IMR-90 (cell line): ENCODE results near the gene NTRK2. TPM values are rescaled to one million over a fixed set of nuclear protein-coding genes. Genes with fewer than 3 reads are reported as not detected.

Source experiments
- ATAC-seq: fragments of 200-7000 bp; cut with Tn5 transposase; 2 replicates; pipeline ENCODE4 v1.9.1; 2020; ENCODE audit warnings: low read depth, mild to moderate bottlenecking, moderate library complexity
- BruUV-seq: library from RNA; stranded (reverse); fragments of 400-500 nt; replicated peaks from 2 replicates; lab custom pipeline; 2021; lab: Mats Ljungman, UMichigan
- CTCF ChIA-PET: fragments of 300-600 bp; formaldehyde crosslinking; extraction: SDS; loops from one replicate; lab custom pipeline; 2021; ENCODE audit warnings: antibody characterized with exemption; lab: Yijun Ruan, JAX
- POLR2A ChIA-PET: fragments of 300-600 bp; sonication (Branson Sonifier 250); formaldehyde crosslinking; loops from one replicate; lab custom pipeline; 2022; ENCODE audit warnings: antibody characterized with exemption; ENCODE audit not compliant: unreplicated experiment; lab: Charles Lee
- DNase-seq: peaks from one replicate; pipeline ENCODE4 v3.0.0; 2013
- H2AFZ ChIP-seq: replicated peaks from 2 replicates; pipeline ENCODE3; 2013; ENCODE audit warnings: low read length, mild to moderate bottlenecking; ENCODE audit not compliant: poor library complexity
- H2AK5ac ChIP-seq: 2 replicates; pipeline ENCODE4 v1.6.1; 2013; ENCODE audit warnings: low read depth, low read length, inconsistent platforms
- H2AK9ac ChIP-seq: replicated peaks from 2 replicates; pipeline ENCODE3; 2013; ENCODE audit warnings: mild to moderate bottlenecking, low read depth, low read length, moderate library complexity; ENCODE audit not compliant: poor library complexity
- H2BK120ac ChIP-seq: 2 replicates; pipeline ENCODE4 v1.6.1; 2013; ENCODE audit warnings: low read depth, low read length, inconsistent platforms
- H2BK15ac ChIP-seq: 3 replicates; pipeline ENCODE4 v1.6.1; 2013; ENCODE audit warnings: low read depth, low read length, inconsistent platforms
- H2BK20ac ChIP-seq: 2 replicates; pipeline ENCODE4 v1.6.1; 2013; ENCODE audit warnings: low read depth, mild to moderate bottlenecking, inconsistent platforms, low read length, moderate library complexity
- H2BK5ac ChIP-seq: 2 replicates; pipeline ENCODE4 v1.6.1; 2013; ENCODE audit warnings: mild to moderate bottlenecking, low read depth, low read length, inconsistent platforms; ENCODE audit not compliant: poor library complexity, severe bottlenecking
- H3K14ac ChIP-seq: replicated peaks from 2 replicates; pipeline ENCODE4 v1.6.1; 2013; ENCODE audit warnings: low read depth, low read length, inconsistent platforms
- H3K18ac ChIP-seq: 2 replicates; pipeline ENCODE4 v1.6.1; 2013; ENCODE audit warnings: low read depth, low read length, control low read depth
- H3K23ac ChIP-seq: 2 replicates; pipeline ENCODE4 v1.6.1; 2013; ENCODE audit warnings: low read depth, low read length, inconsistent platforms
- H3K27ac ChIP-seq: 2 replicates; pipeline ENCODE4 v1.5.1; 2013; ENCODE audit warnings: mild to moderate bottlenecking, control low read depth, low read length; ENCODE audit not compliant: insufficient read depth
- H3K27me3 ChIP-seq: 2 replicates; pipeline ENCODE4 v1.6.1; 2013; ENCODE audit warnings: low read length; ENCODE audit not compliant: control insufficient read depth, insufficient read depth
- H3K36me3 ChIP-seq: 2 replicates; pipeline ENCODE4 v1.6.1; 2013; ENCODE audit warnings: low read length, mixed read lengths; ENCODE audit not compliant: control insufficient read depth, insufficient read depth
- H3K4ac ChIP-seq: 2 replicates; pipeline ENCODE4 v1.6.1; 2013; ENCODE audit warnings: low read depth, low read length, inconsistent platforms
- H3K4me1 ChIP-seq: 2 replicates; pipeline ENCODE4 v1.6.1; 2013; ENCODE audit warnings: low read length, mixed read lengths; ENCODE audit not compliant: control insufficient read depth, insufficient read depth
- H3K4me2 ChIP-seq: 2 replicates; pipeline ENCODE4 v1.6.1; 2013; ENCODE audit warnings: low read depth, mild to moderate bottlenecking, control low read depth, low read length, moderate library complexity
- H3K4me3 ChIP-seq: 2 replicates; pipeline ENCODE4 v1.5.1; 2013; ENCODE audit warnings: low read depth, mild to moderate bottlenecking, control low read depth, low read length, moderate library complexity; ENCODE audit not compliant: insufficient read depth
- H3K56ac ChIP-seq: 2 replicates; pipeline ENCODE4 v1.6.1; 2013; ENCODE audit warnings: low read length, inconsistent platforms; ENCODE audit not compliant: insufficient read depth; ENCODE audit errors: extremely low read depth
- H3K79me1 ChIP-seq, 2 experiments: 2 replicates each; pipeline ENCODE4 v1.6.1; 2013; ENCODE audit warnings: low read length in 2 of 2, inconsistent platforms in 1 of 2, low read depth in 1 of 2
- H3K9ac ChIP-seq: 2 replicates; pipeline ENCODE4 v1.6.1; 2013; ENCODE audit warnings: low read depth, low read length, control low read depth
- H3K9me1 ChIP-seq: 2 replicates; pipeline ENCODE4 v1.6.1; 2013; ENCODE audit warnings: low read length, inconsistent platforms; ENCODE audit not compliant: insufficient read depth
- H3K9me3 ChIP-seq: 2 replicates; pipeline ENCODE4 v1.6.1; 2013; ENCODE audit warnings: low read length; ENCODE audit not compliant: control insufficient read depth, insufficient read depth
- H4K20me1 ChIP-seq: 2 replicates; pipeline ENCODE4 v1.6.1; 2013; ENCODE audit warnings: low read length, inconsistent platforms; ENCODE audit not compliant: insufficient read depth
- H4K5ac ChIP-seq: 2 replicates; pipeline ENCODE4 v1.6.1; 2013; ENCODE audit warnings: mild to moderate bottlenecking, low read depth, low read length, control low read depth
- H4K8ac ChIP-seq, 2 experiments: 2 replicates each; pipeline ENCODE4 v1.6.1; 2013; ENCODE audit warnings: low read depth in 2 of 2, low read length in 2 of 2, control low read depth in 1 of 2, inconsistent platforms in 1 of 2
- H4K91ac ChIP-seq: 2 replicates; pipeline ENCODE4 v1.6.1; 2013; ENCODE audit warnings: low read depth, low read length, inconsistent platforms; ENCODE audit not compliant: insufficient read depth
- CEBPB ChIP-seq: IDR thresholded peaks from 2 replicates; pipeline ENCODE4 v1.6.1; 2012; ENCODE audit warnings: low read depth, low read length, improper control_type of control experiment
- CHD1 ChIP-seq: IDR thresholded peaks from 2 replicates; pipeline ENCODE4 v1.6.1; 2012; ENCODE audit warnings: low read depth, low read length, improper control_type of control experiment
- FOS ChIP-seq: fragments of 150-350 bp; IDR thresholded peaks from 2 replicates; pipeline ENCODE4 v1.6.1; 2016; ENCODE audit warnings: low read depth, low read length
- MAFK ChIP-seq: IDR thresholded peaks from 2 replicates; pipeline ENCODE4 v1.6.1; 2012; ENCODE audit warnings: low read depth, low read length, improper control_type of control experiment
- MXI1 ChIP-seq: IDR thresholded peaks from 2 replicates; pipeline ENCODE4 v1.6.1; 2012; ENCODE audit warnings: low read depth, mild to moderate bottlenecking, low read length, moderate library complexity, borderline replicate concordance
- NFE2L2 ChIP-seq: fragments of 150-350 bp; IDR thresholded peaks from 2 replicates; pipeline ENCODE4 v1.6.1; 2016; ENCODE audit warnings: low read depth, mild to moderate bottlenecking, low read length
- POLR2A ChIP-seq: IDR thresholded peaks from 2 replicates; pipeline ENCODE4 v1.6.1; 2012; ENCODE audit warnings: mild to moderate bottlenecking, low read depth, low read length
- RAD21 ChIP-seq: IDR thresholded peaks from 2 replicates; pipeline ENCODE4 v1.6.1; 2012; ENCODE audit warnings: low read length, improper control_type of control experiment
- RCOR1 ChIP-seq: IDR thresholded peaks from 2 replicates; pipeline ENCODE4 v1.6.1; 2012; ENCODE audit warnings: mild to moderate bottlenecking, low read length, improper control_type of control experiment; ENCODE audit not compliant: insufficient replicate concordance
- RFX5 ChIP-seq: IDR thresholded peaks from 2 replicates; pipeline ENCODE4 v1.8.0; 2012; ENCODE audit warnings: low read depth, mild to moderate bottlenecking, low read length, moderate library complexity
- SMC3 ChIP-seq: fragments of 150-350 bp; IDR thresholded peaks from 2 replicates; pipeline ENCODE4 v1.6.1; 2016; ENCODE audit warnings: low read depth, mild to moderate bottlenecking, antibody characterized with exemption, low read length, moderate library complexity
- WGBS, 2 experiments: methylation state at CpG; one replicate each; pipeline versions ENCODE4 v1.1.5 to v1.1.7; 2013; ENCODE audit warnings: missing lambda C conversion rate in 2 of 2; ENCODE audit not compliant: insufficient read length in 1 of 2; ENCODE audit errors: extremely low coverage in 2 of 2; 5-methylcytosine and 5-hydroxymethylcytosine counted together
- dilution Hi-C: fragments of 300-500 bp; cut with HindIII; formaldehyde crosslinking; loops from one replicate; pipeline ENCODE4 v1.14.3; 2018; ENCODE audit warnings: low sequenced_read_pairs; ENCODE audit not compliant: unreplicated experiment
- in situ Hi-C: fragments of 300-500 bp; cut with MboI; formaldehyde crosslinking; loops from 3 replicates; pipeline ENCODE4 v1.14.3; 2019; ENCODE audit warnings: low sequenced_read_pairs, inconsistent platforms, mixed read lengths
- intact Hi-C: fragments of 100-400 bp; cut with micrococcal nuclease; formaldehyde crosslinking; loops from 2 replicates; pipeline ENCODE4 v1.10.0; 2022
- polyA plus RNA-seq, 3 experiments: library from polyadenylated mRNA; depleted of rRNA; stranded (reverse); fragments of >200 nt; gene quantifications; 2 replicates each; pipeline ENCODE4 v1.2.3, GENCODE V29; 2012; ENCODE audit warnings: low replicate concordance in 1 of 3
- total RNA-seq: library from RNA; depleted of rRNA; stranded (reverse); fragments of >200 nt; gene quantifications from 2 replicates; pipeline ENCODE4 v1.2.3, GENCODE V29; 2012
- TF ChIP-seq, protein P1 (sequence below): fragments of 150-350 bp; IDR thresholded peaks from 2 replicates; pipeline ENCODE4 v1.6.1; 2017; ENCODE audit warnings: mild to moderate bottlenecking, antibody characterized with exemption, low read length, low read depth
- TF ChIP-seq, protein P2 (sequence below): conservative IDR thresholded peaks from 2 replicates; pipeline ENCODE4 v1.5.1; 2012; ENCODE audit warnings: mild to moderate bottlenecking, low read depth, low read length, improper control_type of control experiment
- TF ChIP-seq, protein P3 (sequence below): fragments of 150-350 bp; IDR thresholded peaks from 2 replicates; pipeline ENCODE4 v1.6.1; 2016; ENCODE audit warnings: low read depth, mild to moderate bottlenecking, low read length, moderate library complexity, borderline replicate concordance

NTRK2 gene
- total and polyA plus RNA-seq, 2 of the 4 experiments (the other 2 are of a cell fraction): under 0.01 to 0.02 TPM

DNA sequence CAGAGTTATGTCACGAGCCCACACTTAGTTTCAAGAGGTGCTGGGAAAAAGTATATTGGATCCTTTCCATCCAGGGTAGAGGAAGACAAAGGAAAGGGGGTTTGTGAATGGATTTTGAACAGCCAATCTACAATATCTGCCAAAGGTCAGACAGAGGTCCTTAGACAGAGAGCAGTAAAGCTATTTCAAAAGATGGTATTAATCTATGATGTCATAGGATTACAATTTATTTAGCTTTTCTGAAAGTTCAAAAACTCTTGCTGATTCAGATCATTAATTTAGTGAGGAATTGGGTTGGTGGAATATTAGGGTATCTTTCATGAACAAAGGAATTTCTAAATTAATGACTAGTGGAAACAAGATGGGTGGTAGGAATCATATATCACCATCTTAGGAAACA, 126.9 kb downstream of the NTRK2 start:
- Histone ChIP-seq H2AFZ (no peak overlapping the region), H3K36me3 (no peaks in the 10 kb centered on the region), H4K20me1 (no peaks in the 10 kb centered on the region), H2BK5ac (no peak overlapping the region), H2BK20ac (no peak overlapping the region), H2BK15ac (no peak overlapping the region), H3K23ac (no peak overlapping the region), H3K56ac (no peak overlapping the region), H3K4me1 (no peaks in the 10 kb centered on the region), H3K79me1 (no peaks in the 10 kb centered on the region), H3K9me3 (0 out of 2 replicates have a peak, but pooled peaks cover 3% of the 10 kb centered on the region), H3K4me3 (no peak overlapping the region), H2AK9ac (no peak overlapping the region), H3K4ac (no peak overlapping the region), H3K27me3 (no peaks in the 10 kb centered on the region), H3K27ac (no peak overlapping the region), H3K9ac (no peak overlapping the region), H2AK5ac (no peak overlapping the region), H3K4me2 (no peak overlapping the region), H2BK120ac (no peak overlapping the region), H4K5ac (no peak overlapping the region), H4K8ac (no peak overlapping the region), H3K14ac (no peak overlapping the region), H3K9me1 (no peaks in the 10 kb centered on the region), H4K91ac (no peak overlapping the region), H3K18ac (no peak overlapping the region)
- ChIA-PET POLR2A (no interaction called here), CTCF (no interaction called here)
- DNase-seq (no peak), ATAC-seq (no peak)
- TF ChIP-seq POLR2A: no peak
- TF ChIP-seq MXI1: no peak
- no peak for TF ChIP-seq NFE2L2
- TF ChIP-seq MAFK: no peak
- TF ChIP-seq, protein P1, sequence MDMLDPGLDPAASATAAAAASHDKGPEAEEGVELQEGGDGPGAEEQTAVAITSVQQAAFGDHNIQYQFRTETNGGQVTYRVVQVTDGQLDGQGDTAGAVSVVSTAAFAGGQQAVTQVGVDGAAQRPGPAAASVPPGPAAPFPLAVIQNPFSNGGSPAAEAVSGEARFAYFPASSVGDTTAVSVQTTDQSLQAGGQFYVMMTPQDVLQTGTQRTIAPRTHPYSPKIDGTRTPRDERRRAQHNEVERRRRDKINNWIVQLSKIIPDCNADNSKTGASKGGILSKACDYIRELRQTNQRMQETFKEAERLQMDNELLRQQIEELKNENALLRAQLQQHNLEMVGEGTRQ: no peak
- TF ChIP-seq, protein P2, sequence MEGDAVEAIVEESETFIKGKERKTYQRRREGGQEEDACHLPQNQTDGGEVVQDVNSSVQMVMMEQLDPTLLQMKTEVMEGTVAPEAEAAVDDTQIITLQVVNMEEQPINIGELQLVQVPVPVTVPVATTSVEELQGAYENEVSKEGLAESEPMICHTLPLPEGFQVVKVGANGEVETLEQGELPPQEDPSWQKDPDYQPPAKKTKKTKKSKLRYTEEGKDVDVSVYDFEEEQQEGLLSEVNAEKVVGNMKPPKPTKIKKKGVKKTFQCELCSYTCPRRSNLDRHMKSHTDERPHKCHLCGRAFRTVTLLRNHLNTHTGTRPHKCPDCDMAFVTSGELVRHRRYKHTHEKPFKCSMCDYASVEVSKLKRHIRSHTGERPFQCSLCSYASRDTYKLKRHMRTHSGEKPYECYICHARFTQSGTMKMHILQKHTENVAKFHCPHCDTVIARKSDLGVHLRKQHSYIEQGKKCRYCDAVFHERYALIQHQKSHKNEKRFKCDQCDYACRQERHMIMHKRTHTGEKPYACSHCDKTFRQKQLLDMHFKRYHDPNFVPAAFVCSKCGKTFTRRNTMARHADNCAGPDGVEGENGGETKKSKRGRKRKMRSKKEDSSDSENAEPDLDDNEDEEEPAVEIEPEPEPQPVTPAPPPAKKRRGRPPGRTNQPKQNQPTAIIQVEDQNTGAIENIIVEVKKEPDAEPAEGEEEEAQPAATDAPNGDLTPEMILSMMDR: no peak
- TF ChIP-seq RAD21: no peak
- no peak for TF ChIP-seq RFX5
- TF ChIP-seq FOS: no peak
- no peak for TF ChIP-seq CHD1
- no peak for TF ChIP-seq SMC3
- no peak for TF ChIP-seq CEBPB
- TF ChIP-seq, protein P3, sequence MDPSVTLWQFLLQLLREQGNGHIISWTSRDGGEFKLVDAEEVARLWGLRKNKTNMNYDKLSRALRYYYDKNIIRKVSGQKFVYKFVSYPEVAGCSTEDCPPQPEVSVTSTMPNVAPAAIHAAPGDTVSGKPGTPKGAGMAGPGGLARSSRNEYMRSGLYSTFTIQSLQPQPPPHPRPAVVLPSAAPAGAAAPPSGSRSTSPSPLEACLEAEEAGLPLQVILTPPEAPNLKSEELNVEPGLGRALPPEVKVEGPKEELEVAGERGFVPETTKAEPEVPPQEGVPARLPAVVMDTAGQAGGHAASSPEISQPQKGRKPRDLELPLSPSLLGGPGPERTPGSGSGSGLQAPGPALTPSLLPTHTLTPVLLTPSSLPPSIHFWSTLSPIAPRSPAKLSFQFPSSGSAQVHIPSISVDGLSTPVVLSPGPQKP: no peak
- TF ChIP-seq RCOR1: no peak
- BruUV-seq: no TSS peak
- intact Hi-C loops (no loop called here), in situ Hi-C loops (no loop called here), dilution Hi-C loops (no loop called here)
- WGBS, 2 experiments: no CpG with 5 or more reads among the region's 1 CpG
